Endothelial cell of umbilical vein (primary cell): ENCODE results near the gene HBP1. TPM values are rescaled to one million over a fixed set of nuclear protein-coding genes. Genes with fewer than 3 reads are reported as not detected.

Experiments
- BruUV-seq: library from RNA; stranded (reverse); fragments of 400-500 nt; replicated peaks from 2 replicates; lab custom pipeline; 2021; lab: Mats Ljungman, UMichigan
- CTCF ChIA-PET: fragments of 300-600, 350-600 bp; sonication (Branson Sonifier 250); formaldehyde crosslinking; loops from one replicate; lab custom pipeline; 2021; ENCODE audit warnings: antibody characterized with exemption, inconsistent platforms; lab: Charles Lee
- POLR2A ChIA-PET: fragments of 300-600, 350-600 bp; sonication (Branson Sonifier 250); formaldehyde crosslinking; loops from one replicate; lab custom pipeline; 2021; ENCODE audit warnings: antibody characterized with exemption, inconsistent platforms; lab: Charles Lee
- DNase-seq: peaks from one replicate; pipeline ENCODE4 v3.0.0-alpha.2; 2011; ENCODE audit warnings: low read depth, low spot score
- FAIRE-seq: peaks from 2 replicates; lab custom pipeline; 2011; peaks lifted over from hg19 to GRCh38; lab: Jason Lieb, UNC
- H2AFZ ChIP-seq: 2 replicates; pipeline ENCODE4 v1.6.0; 2012; ENCODE audit warnings: low read depth, low read length, control low read depth, inconsistent platforms
- H3K27ac ChIP-seq: 2 replicates; pipeline ENCODE4 v1.5.1; 2011; ENCODE audit warnings: low read depth, mild to moderate bottlenecking, control low read depth, low read length, moderate library complexity; ENCODE audit not compliant: insufficient read depth
- H3K27me3 ChIP-seq, 2 experiments: 2 replicates each; pipeline versions ENCODE4 v1.6.0 to v1.6.1; 2011; ENCODE audit warnings: low read length in 2 of 2, mixed read lengths in 1 of 2; ENCODE audit not compliant: control insufficient read depth in 2 of 2, insufficient read depth in 2 of 2
- H3K36me3 ChIP-seq, 2 experiments: 2 replicates in 1 of 2; 3 replicates in 1 of 2; pipeline ENCODE4 v1.5.1; 2011; ENCODE audit warnings: low read length in 2 of 2, mild to moderate bottlenecking in 1 of 2, moderate library complexity in 1 of 2; ENCODE audit not compliant: control insufficient read depth in 2 of 2, insufficient read depth in 2 of 2; ENCODE audit errors: extremely low read depth in 1 of 2
- H3K4me1 ChIP-seq: 3 replicates; pipeline ENCODE4 v1.5.1; 2011; ENCODE audit warnings: mild to moderate bottlenecking, low read length; ENCODE audit not compliant: control insufficient read depth, insufficient read depth; ENCODE audit errors: extremely low read depth
- H3K4me2 ChIP-seq: 2 replicates; pipeline ENCODE4 v1.6.1; 2011; ENCODE audit warnings: low read length, control low read depth, mixed read lengths; ENCODE audit not compliant: insufficient read depth
- H3K4me3 ChIP-seq, 3 experiments: fragments of 200-600 bp in 1 of 3; sonication (generic), shearing (Covaris generic) in 1 of 3; replicated peaks in 1 of 3; 2 replicates each; pipeline ENCODE4 v1.5.1; 2011 to 2016; ENCODE audit warnings: control low read depth in 3 of 3, low read length in 3 of 3, mild to moderate bottlenecking in 2 of 3, inconsistent platforms in 1 of 3, low read depth in 1 of 3, moderate library complexity in 1 of 3; ENCODE audit not compliant: insufficient read depth in 1 of 3
- H3K79me2 ChIP-seq: 2 replicates; pipeline ENCODE4 v1.6.0; 2012; ENCODE audit warnings: low read length, inconsistent platforms; ENCODE audit not compliant: control insufficient read depth, insufficient read depth
- H3K9ac ChIP-seq: replicated peaks from 2 replicates; pipeline ENCODE3; 2011; ENCODE audit warnings: low read length, control low read depth; ENCODE audit not compliant: insufficient read depth; ENCODE audit errors: extremely low read depth
- H3K9me1 ChIP-seq: replicated peaks from 3 replicates; pipeline ENCODE4 v1.6.0; 2011; ENCODE audit warnings: mild to moderate bottlenecking, low read length; ENCODE audit not compliant: control insufficient read depth, insufficient read depth; ENCODE audit errors: extremely low read depth
- H3K9me3 ChIP-seq: replicated peaks from 2 replicates; pipeline ENCODE4 v1.5.1; 2012; ENCODE audit warnings: low read length, inconsistent platforms; ENCODE audit not compliant: control insufficient read depth, insufficient read depth
- H4K20me1 ChIP-seq: replicated peaks from 2 replicates; pipeline ENCODE3; 2011; ENCODE audit warnings: mild to moderate bottlenecking, low read length; ENCODE audit not compliant: control insufficient read depth, insufficient read depth; ENCODE audit errors: extremely low read depth
- CTCF ChIP-seq, 2 donors: IDR thresholded peaks; 1 replicate in 1 of 2; 2 replicates in 1 of 2; pipeline ENCODE4 v1.5.1; 2011; ENCODE audit warnings: low read length in 2 of 2, mild to moderate bottlenecking in 2 of 2, moderate library complexity in 2 of 2, control low read depth in 1 of 2, inconsistent platforms in 1 of 2, low read depth in 1 of 2; ENCODE audit not compliant: insufficient read depth in 1 of 2; ENCODE audit errors: extremely low read depth in 1 of 2
- FOS ChIP-seq: IDR thresholded peaks from 2 replicates; pipeline ENCODE4 v1.6.1; 2011; ENCODE audit warnings: mild to moderate bottlenecking, low read length, moderate library complexity, borderline replicate concordance; ENCODE audit not compliant: insufficient read depth
- MYC ChIP-seq: IDR thresholded peaks from one replicate; pipeline ENCODE4 v1.6.1; 2011; ENCODE audit warnings: mild to moderate bottlenecking, low read depth, low read length
- dilution Hi-C: fragments of 300-500 bp; cut with MboI; formaldehyde crosslinking; loops from one replicate; pipeline ENCODE4 v1.15.0; 2019; ENCODE audit warnings: low sequenced_read_pairs; ENCODE audit not compliant: extremely low pct_ligation_motif_present
- intact Hi-C: fragments of 100-400 bp; cut with micrococcal nuclease; formaldehyde crosslinking; loops from one replicate; pipeline ENCODE4 v1.10.0; 2022
- polyA plus RNA-seq, 4 experiments: library from polyadenylated mRNA; depleted of rRNA in 3 of 4; stranded (reverse) in 3 of 4; unstranded in 1 of 4; fragments of >200 nt; gene quantifications; 2 replicates each; pipeline versions ENCODE4 v1.2.1 to v1.2.3, GENCODE V29; 2011 to 2012; ENCODE audit warnings: missing spikeins in 1 of 4
- total RNA-seq: library from RNA; stranded (reverse); gene quantifications from 2 replicates; pipeline ENCODE4 v1.2.3, GENCODE V29; 2021

The HBP1 gene
- total and polyA plus RNA-seq, 2 donors (not counting 3 experiments of a cell fraction or from before 2014, with no cell fraction given): 49.6 to 63.4 TPM

DNA sequence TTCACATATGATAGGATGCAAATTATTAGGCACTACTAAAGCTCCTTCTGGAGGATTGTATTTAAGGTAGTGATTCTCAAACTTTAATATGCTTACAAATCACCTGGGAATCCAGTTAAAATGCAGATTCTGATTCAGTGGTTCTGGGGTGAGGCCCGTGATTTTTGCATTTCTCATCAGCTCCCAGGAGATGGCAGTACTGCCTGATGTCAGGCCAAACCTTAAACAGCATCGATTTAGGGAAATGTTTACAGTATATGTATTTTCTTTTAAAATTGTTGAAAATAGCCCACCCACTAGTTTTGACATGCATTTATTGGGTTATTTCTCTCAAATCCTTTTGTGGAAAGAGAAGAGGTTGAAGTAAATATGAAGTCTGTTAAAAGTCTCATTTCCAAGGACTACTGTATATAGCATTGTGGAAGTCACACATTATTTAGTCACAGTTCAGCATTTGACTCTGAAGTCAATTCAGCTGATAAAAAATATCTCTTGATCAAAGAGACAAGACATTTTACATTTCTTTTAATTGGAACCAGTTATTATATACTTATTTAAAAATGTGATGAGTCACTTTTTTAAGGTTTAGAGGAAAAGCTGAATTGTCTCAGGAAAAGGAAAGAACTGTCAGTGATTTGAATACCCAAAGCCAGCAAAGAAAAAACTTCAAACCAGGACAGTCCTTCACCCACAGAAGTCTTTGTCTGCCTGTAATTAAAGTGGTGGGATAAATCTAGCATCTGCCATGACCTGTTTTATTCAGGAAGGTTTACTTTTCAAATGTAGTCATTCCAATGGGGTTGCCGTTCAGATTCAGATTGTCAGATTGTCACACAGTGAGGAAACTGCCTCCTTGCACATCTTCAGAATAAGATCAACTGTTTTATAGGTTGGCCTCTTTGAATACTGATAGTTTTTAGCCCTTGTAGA, 21.1 kb upstream of the HBP1 start:
- Histone ChIP-seq H2AFZ (no peak overlapping the region), H3K4me2 (peak overlapping the region; percentile 65), H3K4me1 (peaks cover 13% of the 10 kb centered on the region), H3K27me3 (no peaks in the 10 kb centered on the region), H3K4me3 (no peak overlapping the region), H3K9me1 (no peaks in the 10 kb centered on the region), H3K79me2 (no peaks in the 10 kb centered on the region), H4K20me1 (no peaks in the 10 kb centered on the region), H3K27ac (peak overlapping the region; percentile 49), H3K9ac (peak overlapping the region; percentile 51), H3K9me3 (no peaks in the 10 kb centered on the region), H3K36me3 (no peaks in the 10 kb centered on the region)
- ChIA-PET CTCF (interaction anchor here (0.6 to 7.1 kb wide), 58 partner anchors 9 to 971 kb away, joined by 3 to 440 read pairs (median 4); partner anchors contain the start of genes HBP1 and PRKAR2B), POLR2A (no interaction called here)
- DNase-seq: peak; percentile 69
- peak; percentile 9 for TF ChIP-seq FOS
- no peak for TF ChIP-seq MYC
- peak; percentile 59 to 63 for TF ChIP-seq CTCF (IDR thresholded peaks at IDR 0.05; ENCODE audit: extremely low read depth in 1 of 2, insufficient read depth in 1 of 2, low read depth in 1 of 2, low read length in 2 of 2)
- intact Hi-C loops (loop anchor here (1.0 to 2.0 kb wide), 3 partner anchors 69 to 487 kb away; no protein-coding TSS in a partner anchor), dilution Hi-C loops (no loop called here)
- no TSS peak for BruUV-seq
- peak; percentile 79 for FAIRE-seq
